Stomach (tissue), 9 donors: Measurements from ENCODE around the gene SNRPD1. TPM values are rescaled to one million over a fixed set of nuclear protein-coding genes. Genes with fewer than 3 reads are reported as not detected.

Experiments used
- DNase-seq, 2 donors: peaks; one replicate each; pipeline versions ENCODE4 v3.0.0 to v3.0.0-alpha.2; 2013 to 2019
- H3K27ac ChIP-seq, 5 donors: fragments of 200-600 bp in 4 of 5; sonication (generic) in 4 of 5; one replicate each; pipeline ENCODE4 v1.5.1; 2013 to 2019; ENCODE audit warnings: mild to moderate bottlenecking in 1 of 5, moderate library complexity in 1 of 5
- H3K27me3 ChIP-seq, 3 donors: fragments of 200-600 bp; sonication (generic); one replicate each; pipeline ENCODE4 v1.5.1; 2017 to 2019; ENCODE audit warnings: mixed run types in 1 of 3
- H3K36me3 ChIP-seq, 4 donors: fragments of 200-600 bp; sonication (generic); 1 replicate in 3 of 4; 2 replicates in 1 of 4; pipeline ENCODE4 v1.5.1; 2016 to 2019
- H3K4me1 ChIP-seq, 4 donors: fragments of 200-600 bp; sonication (generic); one replicate each; pipeline ENCODE4 v1.5.1; 2016 to 2019
- H3K4me3 ChIP-seq, 4 donors: fragments of 200-600 bp; sonication (generic) in 3 of 4; one replicate each; pipeline ENCODE4 v1.5.1; 2016 to 2019; ENCODE audit warnings: mild to moderate bottlenecking in 1 of 4
- H3K9me3 ChIP-seq, 4 donors: fragments of 200-600 bp; sonication (generic); one replicate each; pipeline ENCODE4 v1.5.1; 2016 to 2019
- EP300 ChIP-seq: sonication (generic); formaldehyde crosslinking; IDR thresholded peaks from one replicate; pipeline ENCODE4 v1.6.1; 2017; ENCODE audit warnings: antibody characterized with exemption
- POLR2A ChIP-seq, 4 donors: fragments of 450-650 bp; IDR thresholded peaks; one replicate each; pipeline ENCODE4 v1.6.1; 2016; ENCODE audit warnings: antibody characterized with exemption in 4 of 4, control low read depth in 2 of 4, mild to moderate bottlenecking in 1 of 4, moderate library complexity in 1 of 4
- POLR2AphosphoS5 ChIP-seq, 3 donors: sonication (generic); formaldehyde crosslinking; IDR thresholded peaks; one replicate each; pipeline ENCODE4 v1.6.1; 2016; ENCODE audit warnings: antibody characterized with exemption in 3 of 3
- WGBS, 5 donors: extraction: QIAGEN DNeasy Blood & Tissue Kit in 3 of 5; methylation state at CpG; one replicate each; pipeline versions ENCODE4 v1.1.5 to v1.1.7; 2013 to 2018; 5-methylcytosine and 5-hydroxymethylcytosine counted together
- intact Hi-C: fragments of 100-400 bp; cut with DNase I; formaldehyde crosslinking; loops from one replicate; pipeline ENCODE4 v1.15.1; 2023; ENCODE audit warnings: low total_unique reads
- polyA plus RNA-seq, 3 donors: library from polyadenylated mRNA; stranded (reverse); fragments of 200-250 nt; gene quantifications; one replicate each; pipeline ENCODE4 v1.2.3, GENCODE V29; 2013
- total RNA-seq, 5 donors: library from RNA; depleted of rRNA; stranded (reverse); fragments of >200 nt; gene quantifications; one replicate each; pipeline versions ENCODE4 v1.1.0 to v1.2.3, GENCODE V29; 2014 to 2016
- TF ChIP-seq, protein P1 (sequence below), 7 experiments: fragments of 450-650 bp in 4 of 7; fragments of 200-600 bp in 3 of 7; sonication (generic) in 3 of 7; IDR thresholded peaks; one replicate each; pipeline ENCODE4 v1.5.1; 2016 to 2019; ENCODE audit warnings: antibody characterized with exemption in 7 of 7, control low read depth in 2 of 7, mild to moderate bottlenecking in 1 of 7
- donor health status: healthy with polysubstance abuse.
- donor health status: Bipolar disorder and iron deficiency.
- donor health status: healthy.

The SNRPD1 gene
- total and polyA plus RNA-seq, 8 donors, result 0.45 to 27.4 (median 12.2) TPM

DNA sequence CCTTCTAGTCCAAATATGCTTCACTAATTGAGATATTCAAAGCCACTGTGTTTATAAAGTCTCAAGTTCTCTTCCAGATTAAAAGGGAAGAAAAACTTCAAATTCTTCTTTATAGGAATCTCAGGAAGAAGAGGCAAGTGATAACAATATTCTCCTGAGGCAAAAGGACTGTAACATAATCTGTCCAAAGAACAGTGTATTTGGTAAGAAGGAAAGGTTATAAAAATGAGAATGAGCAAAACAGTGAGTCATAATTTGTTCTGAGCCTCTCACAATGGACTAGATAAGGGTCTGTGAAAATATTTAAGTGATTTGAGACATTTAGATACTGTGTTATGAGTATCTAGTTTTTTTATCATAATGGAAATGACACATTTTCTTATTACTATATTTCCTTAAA is 44.3 kb downstream of the SNRPD1 start:
- DNase-seq, result no peak
- TF ChIP-seq POLR2AphosphoS5 (IDR thresholded peaks at IDR 0.05) (no peak), POLR2A (IDR thresholded peaks at IDR 0.05) (no peak), EP300 (no peak)
- TF ChIP-seq, protein P1, sequence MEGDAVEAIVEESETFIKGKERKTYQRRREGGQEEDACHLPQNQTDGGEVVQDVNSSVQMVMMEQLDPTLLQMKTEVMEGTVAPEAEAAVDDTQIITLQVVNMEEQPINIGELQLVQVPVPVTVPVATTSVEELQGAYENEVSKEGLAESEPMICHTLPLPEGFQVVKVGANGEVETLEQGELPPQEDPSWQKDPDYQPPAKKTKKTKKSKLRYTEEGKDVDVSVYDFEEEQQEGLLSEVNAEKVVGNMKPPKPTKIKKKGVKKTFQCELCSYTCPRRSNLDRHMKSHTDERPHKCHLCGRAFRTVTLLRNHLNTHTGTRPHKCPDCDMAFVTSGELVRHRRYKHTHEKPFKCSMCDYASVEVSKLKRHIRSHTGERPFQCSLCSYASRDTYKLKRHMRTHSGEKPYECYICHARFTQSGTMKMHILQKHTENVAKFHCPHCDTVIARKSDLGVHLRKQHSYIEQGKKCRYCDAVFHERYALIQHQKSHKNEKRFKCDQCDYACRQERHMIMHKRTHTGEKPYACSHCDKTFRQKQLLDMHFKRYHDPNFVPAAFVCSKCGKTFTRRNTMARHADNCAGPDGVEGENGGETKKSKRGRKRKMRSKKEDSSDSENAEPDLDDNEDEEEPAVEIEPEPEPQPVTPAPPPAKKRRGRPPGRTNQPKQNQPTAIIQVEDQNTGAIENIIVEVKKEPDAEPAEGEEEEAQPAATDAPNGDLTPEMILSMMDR (IDR thresholded peaks at IDR 0.05), result no peak
- H3K27ac ChIP-seq, result no peak overlapping the region
- no peaks in the 10 kb centered on the region for H3K27me3 ChIP-seq
- no peaks in the 10 kb centered on the region for H3K4me1 ChIP-seq
- intact Hi-C loops, result no loop called here
- H3K36me3 ChIP-seq, result peaks cover 0 to 43% (median 22%) of the 10 kb centered on the region in 4 donors
- no peaks in the 10 kb centered on the region for H3K9me3 ChIP-seq
- no peak overlapping the region for H3K4me3 ChIP-seq

DNA sequence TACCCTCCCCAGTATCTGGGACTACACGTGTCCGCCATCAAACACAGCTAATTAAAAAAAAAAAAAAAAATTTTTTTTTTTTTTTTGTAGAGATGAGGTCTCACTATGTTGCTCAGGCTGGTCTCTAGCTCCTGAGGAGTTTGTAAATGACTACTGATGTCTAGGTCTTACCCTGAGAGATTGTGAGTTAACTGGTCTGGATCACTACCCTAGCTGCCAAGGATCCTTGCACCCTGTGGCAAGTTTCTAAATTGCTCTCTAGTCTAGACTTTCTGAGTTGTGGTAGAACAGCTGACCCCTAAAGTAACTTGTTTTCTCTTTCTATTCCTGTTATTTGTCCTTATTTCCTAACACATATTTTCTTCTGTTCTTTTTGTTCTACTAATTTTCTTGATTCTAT is 48.0 kb downstream of the SNRPD1 start:
- Histone ChIP-seq H3K9me3 (no peaks in the 10 kb centered on the region), H3K36me3 (peaks cover 4 to 45% (median 33%) of the 10 kb centered on the region in 4 donors), H3K4me3 (no peak overlapping the region), H3K4me1 (peaks cover 0 to 5% (median 0%) of the 10 kb centered on the region in 4 donors), H3K27ac (no peak overlapping the region), H3K27me3 (no peaks in the 10 kb centered on the region)
- no peak for TF ChIP-seq POLR2A (IDR thresholded peaks at IDR 0.05)
- no peak for TF ChIP-seq EP300
- TF ChIP-seq POLR2AphosphoS5 (IDR thresholded peaks at IDR 0.05), result no peak
- TF ChIP-seq, protein P1 (IDR thresholded peaks at IDR 0.05), result no peak
- intact Hi-C loops, result no loop called here
- no peak for DNase-seq
- WGBS, 5 donors, result 71 to 89% (median 81%) methylated on average over 2 of the region's 2 CpGs

DNA sequence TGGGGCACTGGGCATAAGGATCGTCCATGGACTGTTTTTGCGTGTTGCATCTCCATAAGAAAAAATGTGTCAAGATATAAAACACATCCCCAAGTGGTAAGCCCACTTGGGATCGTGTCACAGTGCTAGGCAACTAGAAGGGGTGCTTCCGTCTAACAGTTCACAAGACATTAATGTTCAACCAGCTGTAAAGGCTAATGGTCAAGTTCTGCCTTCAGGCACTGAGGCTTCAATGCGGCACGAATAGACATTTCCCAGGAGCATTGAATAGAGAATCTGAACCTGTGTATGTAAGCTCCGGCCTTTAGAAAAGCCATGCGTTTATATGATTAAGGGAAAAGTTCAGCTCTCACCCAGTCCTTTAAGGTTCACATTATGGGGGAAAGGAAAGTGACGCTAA is 50.5 kb downstream of the SNRPD1 start:
- no peak for TF ChIP-seq POLR2AphosphoS5 (IDR thresholded peaks at IDR 0.05)
- TF ChIP-seq, protein P1 (IDR thresholded peaks at IDR 0.05), result no peak
- no peak for TF ChIP-seq POLR2A (IDR thresholded peaks at IDR 0.05)
- no peak for TF ChIP-seq EP300
- no peaks in the 10 kb centered on the region for H3K9me3 ChIP-seq
- H3K36me3 ChIP-seq, result peaks cover 4 to 27% (median 20%) of the 10 kb centered on the region in 4 donors
- H3K4me3 ChIP-seq, result no peak overlapping the region
- 95 to 98% (median 96%) methylated on average over 9 of the region's 9 CpGs for WGBS, 5 donors
- intact Hi-C loops, result no loop called here
- DNase-seq, result no peak
- no peaks in the 10 kb centered on the region for H3K27me3 ChIP-seq
- peaks cover 0 to 5% (median 0%) of the 10 kb centered on the region in 4 donors for H3K4me1 ChIP-seq
- H3K27ac ChIP-seq, result no peak overlapping the region

DNA sequence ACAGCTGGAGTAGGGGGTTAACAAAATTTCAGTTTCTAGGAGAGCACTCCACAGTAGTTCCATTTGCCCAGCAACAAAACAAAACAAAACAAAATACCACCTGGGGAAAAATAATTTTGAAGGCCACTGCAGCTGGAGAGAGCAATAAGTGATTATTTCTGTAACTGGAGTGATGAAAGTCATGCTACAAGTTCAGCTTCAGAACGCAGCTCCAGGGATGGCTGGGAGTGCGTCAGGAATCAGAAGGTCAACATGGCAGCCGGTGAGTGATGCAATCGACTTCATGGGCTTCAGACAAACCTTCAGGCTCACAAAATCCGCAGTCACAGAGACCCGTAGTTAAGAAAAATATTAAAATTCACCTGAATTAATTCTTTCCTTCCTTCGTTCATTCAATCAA is 51.5 kb downstream of the SNRPD1 start:
- Histone ChIP-seq H3K4me3 (no peak overlapping the region), H3K36me3 (peaks cover 4 to 22% (median 15%) of the 10 kb centered on the region in 4 donors), H3K4me1 (peaks cover 0 to 5% (median 3%) of the 10 kb centered on the region in 4 donors), H3K27me3 (no peaks in the 10 kb centered on the region), H3K9me3 (no peaks in the 10 kb centered on the region), H3K27ac (peak overlapping the region in 1 of 5 donors; percentile 35)
- TF ChIP-seq, protein P1 (IDR thresholded peaks at IDR 0.05), result no peak
- TF ChIP-seq POLR2A (IDR thresholded peaks at IDR 0.05) (no peak), EP300 (no peak), POLR2AphosphoS5 (IDR thresholded peaks at IDR 0.05) (no peak)
- intact Hi-C loops, result no loop called here
- 89 to 94% (median 91%) methylated on average over 7 of the region's 7 CpGs for WGBS, 5 donors
- no peak for DNase-seq
